AG08396 (cell line): ENCODE results near the gene MAGI2.

Source experiments
- DNase-seq: peaks from one replicate; pipeline ENCODE4 v3.0.0; 2012; ENCODE audit warnings: low spot score, mixed read lengths

The MAGI2 gene

GRCh38 chr7:78786055-78786454, 667.4 kb downstream of the MAGI2 start:
- DNase-seq: no peak

- no peak for DNase-seq
Measured at GRCh38 chr7:78783179-78783962, 670.1 kb downstream of the MAGI2 start.

GRCh38 chr7:78780560-78780959, 672.9 kb downstream of the MAGI2 start:
- DNase-seq: no peak

- no peak for DNase-seq
Measured at GRCh38 chr7:78779788-78780187, 673.7 kb downstream of the MAGI2 start.

- no peak for DNase-seq
Measured at GRCh38 chr7:78777829-78778228, 675.6 kb downstream of the MAGI2 start.

- DNase-seq: no peak
Measured at GRCh38 chr7:78770422-78771410, 682.8 kb downstream of the MAGI2 start.

- DNase-seq: no peak
Measured at GRCh38 chr7:78769481-78770101, 683.9 kb downstream of the MAGI2 start.

- DNase-seq: no peak
Measured at GRCh38 chr7:78768859-78769258, 684.6 kb downstream of the MAGI2 start.

- no peak for DNase-seq
Measured at GRCh38 chr7:78765943-78766729, 687.3 kb downstream of the MAGI2 start.

GRCh38 chr7:78764571-78764970, 688.9 kb downstream of the MAGI2 start:
- DNase-seq: no peak

- DNase-seq: no peak
Measured at GRCh38 chr7:78762625-78763024, 690.8 kb downstream of the MAGI2 start.

- DNase-seq: no peak
Measured at GRCh38 chr7:78760620-78761355, 692.7 kb downstream of the MAGI2 start.

GRCh38 chr7:78752554-78752953, 700.9 kb downstream of the MAGI2 start:
- DNase-seq: no peak

- DNase-seq: no peak
Measured at GRCh38 chr7:78751253-78751652, 702.2 kb downstream of the MAGI2 start.

- no peak for DNase-seq
Measured at GRCh38 chr7:78749052-78749746, 704.3 kb downstream of the MAGI2 start.

GRCh38 chr7:78747592-78747991, 705.9 kb downstream of the MAGI2 start:
- no peak for DNase-seq

- DNase-seq: no peak
Measured at GRCh38 chr7:78746301-78746700, 707.2 kb downstream of the MAGI2 start.

GRCh38 chr7:78742694-78743093, 710.8 kb downstream of the MAGI2 start:
- DNase-seq: no peak

- no peak for DNase-seq
Measured at GRCh38 chr7:78736548-78736947, 716.9 kb downstream of the MAGI2 start.

- DNase-seq: no peak
Measured at GRCh38 chr7:78734626-78735025, 718.8 kb downstream of the MAGI2 start.
